IMR-90 (cell line): ENCODE results near the gene IFNG. TPM values are rescaled to one million over a fixed set of nuclear protein-coding genes. Genes with fewer than 3 reads are reported as not detected.

ENCODE experiments used
- ATAC-seq: fragments of 200-7000 bp; cut with Tn5 transposase; 2 replicates; pipeline ENCODE4 v1.9.1; 2020; ENCODE audit warnings: low read depth, mild to moderate bottlenecking, moderate library complexity
- BruUV-seq: library from RNA; stranded (reverse); fragments of 400-500 nt; replicated peaks from 2 replicates; lab custom pipeline; 2021; lab: Mats Ljungman, UMichigan
- CTCF ChIA-PET: fragments of 300-600 bp; formaldehyde crosslinking; extraction: SDS; loops from one replicate; lab custom pipeline; 2021; ENCODE audit warnings: antibody characterized with exemption; lab: Yijun Ruan, JAX
- POLR2A ChIA-PET: fragments of 300-600 bp; sonication (Branson Sonifier 250); formaldehyde crosslinking; loops from one replicate; lab custom pipeline; 2022; ENCODE audit warnings: antibody characterized with exemption; ENCODE audit not compliant: unreplicated experiment; lab: Charles Lee
- DNase-seq: peaks from one replicate; pipeline ENCODE4 v3.0.0; 2013
- H2AFZ ChIP-seq: replicated peaks from 2 replicates; pipeline ENCODE3; 2013; ENCODE audit warnings: low read length, mild to moderate bottlenecking; ENCODE audit not compliant: poor library complexity
- H2AK5ac ChIP-seq: 2 replicates; pipeline ENCODE4 v1.6.1; 2013; ENCODE audit warnings: low read depth, low read length, inconsistent platforms
- H2AK9ac ChIP-seq: replicated peaks from 2 replicates; pipeline ENCODE3; 2013; ENCODE audit warnings: mild to moderate bottlenecking, low read depth, low read length, moderate library complexity; ENCODE audit not compliant: poor library complexity
- H2BK120ac ChIP-seq: 2 replicates; pipeline ENCODE4 v1.6.1; 2013; ENCODE audit warnings: low read depth, low read length, inconsistent platforms
- H2BK15ac ChIP-seq: 3 replicates; pipeline ENCODE4 v1.6.1; 2013; ENCODE audit warnings: low read depth, low read length, inconsistent platforms
- H2BK20ac ChIP-seq: 2 replicates; pipeline ENCODE4 v1.6.1; 2013; ENCODE audit warnings: low read depth, mild to moderate bottlenecking, inconsistent platforms, low read length, moderate library complexity
- H2BK5ac ChIP-seq: 2 replicates; pipeline ENCODE4 v1.6.1; 2013; ENCODE audit warnings: mild to moderate bottlenecking, low read depth, low read length, inconsistent platforms; ENCODE audit not compliant: poor library complexity, severe bottlenecking
- H3K14ac ChIP-seq: replicated peaks from 2 replicates; pipeline ENCODE4 v1.6.1; 2013; ENCODE audit warnings: low read depth, low read length, inconsistent platforms
- H3K18ac ChIP-seq: 2 replicates; pipeline ENCODE4 v1.6.1; 2013; ENCODE audit warnings: low read depth, low read length, control low read depth
- H3K23ac ChIP-seq: 2 replicates; pipeline ENCODE4 v1.6.1; 2013; ENCODE audit warnings: low read depth, low read length, inconsistent platforms
- H3K27ac ChIP-seq: 2 replicates; pipeline ENCODE4 v1.5.1; 2013; ENCODE audit warnings: mild to moderate bottlenecking, control low read depth, low read length; ENCODE audit not compliant: insufficient read depth
- H3K27me3 ChIP-seq: 2 replicates; pipeline ENCODE4 v1.6.1; 2013; ENCODE audit warnings: low read length; ENCODE audit not compliant: control insufficient read depth, insufficient read depth
- H3K36me3 ChIP-seq: 2 replicates; pipeline ENCODE4 v1.6.1; 2013; ENCODE audit warnings: low read length, mixed read lengths; ENCODE audit not compliant: control insufficient read depth, insufficient read depth
- H3K4ac ChIP-seq: 2 replicates; pipeline ENCODE4 v1.6.1; 2013; ENCODE audit warnings: low read depth, low read length, inconsistent platforms
- H3K4me1 ChIP-seq: 2 replicates; pipeline ENCODE4 v1.6.1; 2013; ENCODE audit warnings: low read length, mixed read lengths; ENCODE audit not compliant: control insufficient read depth, insufficient read depth
- H3K4me2 ChIP-seq: 2 replicates; pipeline ENCODE4 v1.6.1; 2013; ENCODE audit warnings: low read depth, mild to moderate bottlenecking, control low read depth, low read length, moderate library complexity
- H3K4me3 ChIP-seq: 2 replicates; pipeline ENCODE4 v1.5.1; 2013; ENCODE audit warnings: low read depth, mild to moderate bottlenecking, control low read depth, low read length, moderate library complexity; ENCODE audit not compliant: insufficient read depth
- H3K56ac ChIP-seq: 2 replicates; pipeline ENCODE4 v1.6.1; 2013; ENCODE audit warnings: low read length, inconsistent platforms; ENCODE audit not compliant: insufficient read depth; ENCODE audit errors: extremely low read depth
- H3K79me1 ChIP-seq, 2 experiments: 2 replicates each; pipeline ENCODE4 v1.6.1; 2013; ENCODE audit warnings: low read length in 2 of 2, inconsistent platforms in 1 of 2, low read depth in 1 of 2
- H3K9ac ChIP-seq: 2 replicates; pipeline ENCODE4 v1.6.1; 2013; ENCODE audit warnings: low read depth, low read length, control low read depth
- H3K9me1 ChIP-seq: 2 replicates; pipeline ENCODE4 v1.6.1; 2013; ENCODE audit warnings: low read length, inconsistent platforms; ENCODE audit not compliant: insufficient read depth
- H3K9me3 ChIP-seq: 2 replicates; pipeline ENCODE4 v1.6.1; 2013; ENCODE audit warnings: low read length; ENCODE audit not compliant: control insufficient read depth, insufficient read depth
- H4K20me1 ChIP-seq: 2 replicates; pipeline ENCODE4 v1.6.1; 2013; ENCODE audit warnings: low read length, inconsistent platforms; ENCODE audit not compliant: insufficient read depth
- H4K5ac ChIP-seq: 2 replicates; pipeline ENCODE4 v1.6.1; 2013; ENCODE audit warnings: mild to moderate bottlenecking, low read depth, low read length, control low read depth
- H4K8ac ChIP-seq, 2 experiments: 2 replicates each; pipeline ENCODE4 v1.6.1; 2013; ENCODE audit warnings: low read depth in 2 of 2, low read length in 2 of 2, control low read depth in 1 of 2, inconsistent platforms in 1 of 2
- H4K91ac ChIP-seq: 2 replicates; pipeline ENCODE4 v1.6.1; 2013; ENCODE audit warnings: low read depth, low read length, inconsistent platforms; ENCODE audit not compliant: insufficient read depth
- BHLHE40 ChIP-seq: fragments of 150-350 bp; IDR thresholded peaks from 2 replicates; pipeline ENCODE4 v1.6.1; 2016; ENCODE audit warnings: mild to moderate bottlenecking, low read depth, low read length
- CEBPB ChIP-seq: IDR thresholded peaks from 2 replicates; pipeline ENCODE4 v1.6.1; 2012; ENCODE audit warnings: low read depth, low read length, improper control_type of control experiment
- CHD1 ChIP-seq: IDR thresholded peaks from 2 replicates; pipeline ENCODE4 v1.6.1; 2012; ENCODE audit warnings: low read depth, low read length, improper control_type of control experiment
- FOS ChIP-seq: fragments of 150-350 bp; IDR thresholded peaks from 2 replicates; pipeline ENCODE4 v1.6.1; 2016; ENCODE audit warnings: low read depth, low read length
- MAFK ChIP-seq: IDR thresholded peaks from 2 replicates; pipeline ENCODE4 v1.6.1; 2012; ENCODE audit warnings: low read depth, low read length, improper control_type of control experiment
- MAZ ChIP-seq: IDR thresholded peaks from 2 replicates; pipeline ENCODE4 v1.6.1; 2012; ENCODE audit warnings: low read depth, mild to moderate bottlenecking, low read length, improper control_type of control experiment, moderate library complexity, borderline replicate concordance
- MXI1 ChIP-seq: IDR thresholded peaks from 2 replicates; pipeline ENCODE4 v1.6.1; 2012; ENCODE audit warnings: low read depth, mild to moderate bottlenecking, low read length, moderate library complexity, borderline replicate concordance
- NFE2L2 ChIP-seq: fragments of 150-350 bp; IDR thresholded peaks from 2 replicates; pipeline ENCODE4 v1.6.1; 2016; ENCODE audit warnings: low read depth, mild to moderate bottlenecking, low read length
- POLR2A ChIP-seq: IDR thresholded peaks from 2 replicates; pipeline ENCODE4 v1.6.1; 2012; ENCODE audit warnings: mild to moderate bottlenecking, low read depth, low read length
- RAD21 ChIP-seq: IDR thresholded peaks from 2 replicates; pipeline ENCODE4 v1.6.1; 2012; ENCODE audit warnings: low read length, improper control_type of control experiment
- RCOR1 ChIP-seq: IDR thresholded peaks from 2 replicates; pipeline ENCODE4 v1.6.1; 2012; ENCODE audit warnings: mild to moderate bottlenecking, low read length, improper control_type of control experiment; ENCODE audit not compliant: insufficient replicate concordance
- RFX5 ChIP-seq: IDR thresholded peaks from 2 replicates; pipeline ENCODE4 v1.8.0; 2012; ENCODE audit warnings: low read depth, mild to moderate bottlenecking, low read length, moderate library complexity
- SMC3 ChIP-seq: fragments of 150-350 bp; IDR thresholded peaks from 2 replicates; pipeline ENCODE4 v1.6.1; 2016; ENCODE audit warnings: low read depth, mild to moderate bottlenecking, antibody characterized with exemption, low read length, moderate library complexity
- WGBS, 2 experiments: methylation state at CpG; one replicate each; pipeline versions ENCODE4 v1.1.5 to v1.1.7; 2013; ENCODE audit warnings: missing lambda C conversion rate in 2 of 2; ENCODE audit not compliant: insufficient read length in 1 of 2; ENCODE audit errors: extremely low coverage in 2 of 2; 5-methylcytosine and 5-hydroxymethylcytosine counted together
- dilution Hi-C: fragments of 300-500 bp; cut with HindIII; formaldehyde crosslinking; loops from one replicate; pipeline ENCODE4 v1.14.3; 2018; ENCODE audit warnings: low sequenced_read_pairs; ENCODE audit not compliant: unreplicated experiment
- in situ Hi-C: fragments of 300-500 bp; cut with MboI; formaldehyde crosslinking; loops from 3 replicates; pipeline ENCODE4 v1.14.3; 2019; ENCODE audit warnings: low sequenced_read_pairs, inconsistent platforms, mixed read lengths
- intact Hi-C: fragments of 100-400 bp; cut with micrococcal nuclease; formaldehyde crosslinking; loops from 2 replicates; pipeline ENCODE4 v1.10.0; 2022
- polyA plus RNA-seq, 3 experiments: library from polyadenylated mRNA; depleted of rRNA; stranded (reverse); fragments of >200 nt; gene quantifications; 2 replicates each; pipeline ENCODE4 v1.2.3, GENCODE V29; 2012; ENCODE audit warnings: low replicate concordance in 1 of 3
- total RNA-seq: library from RNA; depleted of rRNA; stranded (reverse); fragments of >200 nt; gene quantifications from 2 replicates; pipeline ENCODE4 v1.2.3, GENCODE V29; 2012
- TF ChIP-seq, protein P1 (sequence below): fragments of 150-350 bp; IDR thresholded peaks from 2 replicates; pipeline ENCODE4 v1.6.1; 2017; ENCODE audit warnings: mild to moderate bottlenecking, antibody characterized with exemption, low read length, low read depth
- TF ChIP-seq, protein P2 (sequence below): conservative IDR thresholded peaks from 2 replicates; pipeline ENCODE4 v1.5.1; 2012; ENCODE audit warnings: mild to moderate bottlenecking, low read depth, low read length, improper control_type of control experiment
- TF ChIP-seq, protein P3 (sequence below): fragments of 150-350 bp; IDR thresholded peaks from 2 replicates; pipeline ENCODE4 v1.6.1; 2016; ENCODE audit warnings: low read depth, mild to moderate bottlenecking, low read length, moderate library complexity, borderline replicate concordance

The IFNG gene
- total and polyA plus RNA-seq, 2 of the 4 experiments (the other 2 are of a cell fraction), result not detected

GRCh38 chr12:68114606-68115005 lies 44.9 kb downstream of the IFNG start:
- WGBS, 2 experiments, result 60% methylated on average over 2 of the region's 6 CpGs; no CpG with 5 or more reads in 1 of the 2 experiments
- BruUV-seq, result no TSS peak
- Histone ChIP-seq H3K79me1 (no peaks in the 10 kb centered on the region), H2BK120ac (no peak overlapping the region), H4K91ac (no peak overlapping the region), H3K56ac (no peak overlapping the region), H3K9me3 (no peaks in the 10 kb centered on the region), H3K4me3 (no peak overlapping the region), H3K4me2 (no peak overlapping the region), H3K4ac (no peak overlapping the region), H2AFZ (no peak overlapping the region), H2BK15ac (no peak overlapping the region), H3K23ac (no peak overlapping the region), H2AK5ac (no peak overlapping the region), H3K9me1 (no peaks in the 10 kb centered on the region), H4K5ac (no peak overlapping the region), H2BK5ac (no peak overlapping the region), H3K4me1 (no peaks in the 10 kb centered on the region), H3K27ac (no peak overlapping the region), H3K9ac (no peak overlapping the region), H2BK20ac (no peak overlapping the region), H3K36me3 (no peaks in the 10 kb centered on the region), H3K27me3 (no peaks in the 10 kb centered on the region; the same call in 1 of the 2 replicates), H2AK9ac (no peak overlapping the region), H3K18ac (no peak overlapping the region), H4K20me1 (no peaks in the 10 kb centered on the region), H4K8ac (no peak overlapping the region), H3K14ac (no peak overlapping the region)
- TF ChIP-seq RAD21 (no peak), SMC3 (no peak), MXI1 (no peak), RFX5 (no peak), RCOR1 (no peak), CEBPB (no peak), MAZ (no peak), BHLHE40 (no peak), POLR2A (no peak), FOS (no peak), CHD1 (no peak), NFE2L2 (no peak), MAFK (no peak)
- TF ChIP-seq, protein P1, sequence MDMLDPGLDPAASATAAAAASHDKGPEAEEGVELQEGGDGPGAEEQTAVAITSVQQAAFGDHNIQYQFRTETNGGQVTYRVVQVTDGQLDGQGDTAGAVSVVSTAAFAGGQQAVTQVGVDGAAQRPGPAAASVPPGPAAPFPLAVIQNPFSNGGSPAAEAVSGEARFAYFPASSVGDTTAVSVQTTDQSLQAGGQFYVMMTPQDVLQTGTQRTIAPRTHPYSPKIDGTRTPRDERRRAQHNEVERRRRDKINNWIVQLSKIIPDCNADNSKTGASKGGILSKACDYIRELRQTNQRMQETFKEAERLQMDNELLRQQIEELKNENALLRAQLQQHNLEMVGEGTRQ, result no peak
- TF ChIP-seq, protein P2, sequence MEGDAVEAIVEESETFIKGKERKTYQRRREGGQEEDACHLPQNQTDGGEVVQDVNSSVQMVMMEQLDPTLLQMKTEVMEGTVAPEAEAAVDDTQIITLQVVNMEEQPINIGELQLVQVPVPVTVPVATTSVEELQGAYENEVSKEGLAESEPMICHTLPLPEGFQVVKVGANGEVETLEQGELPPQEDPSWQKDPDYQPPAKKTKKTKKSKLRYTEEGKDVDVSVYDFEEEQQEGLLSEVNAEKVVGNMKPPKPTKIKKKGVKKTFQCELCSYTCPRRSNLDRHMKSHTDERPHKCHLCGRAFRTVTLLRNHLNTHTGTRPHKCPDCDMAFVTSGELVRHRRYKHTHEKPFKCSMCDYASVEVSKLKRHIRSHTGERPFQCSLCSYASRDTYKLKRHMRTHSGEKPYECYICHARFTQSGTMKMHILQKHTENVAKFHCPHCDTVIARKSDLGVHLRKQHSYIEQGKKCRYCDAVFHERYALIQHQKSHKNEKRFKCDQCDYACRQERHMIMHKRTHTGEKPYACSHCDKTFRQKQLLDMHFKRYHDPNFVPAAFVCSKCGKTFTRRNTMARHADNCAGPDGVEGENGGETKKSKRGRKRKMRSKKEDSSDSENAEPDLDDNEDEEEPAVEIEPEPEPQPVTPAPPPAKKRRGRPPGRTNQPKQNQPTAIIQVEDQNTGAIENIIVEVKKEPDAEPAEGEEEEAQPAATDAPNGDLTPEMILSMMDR, result no peak
- TF ChIP-seq, protein P3, sequence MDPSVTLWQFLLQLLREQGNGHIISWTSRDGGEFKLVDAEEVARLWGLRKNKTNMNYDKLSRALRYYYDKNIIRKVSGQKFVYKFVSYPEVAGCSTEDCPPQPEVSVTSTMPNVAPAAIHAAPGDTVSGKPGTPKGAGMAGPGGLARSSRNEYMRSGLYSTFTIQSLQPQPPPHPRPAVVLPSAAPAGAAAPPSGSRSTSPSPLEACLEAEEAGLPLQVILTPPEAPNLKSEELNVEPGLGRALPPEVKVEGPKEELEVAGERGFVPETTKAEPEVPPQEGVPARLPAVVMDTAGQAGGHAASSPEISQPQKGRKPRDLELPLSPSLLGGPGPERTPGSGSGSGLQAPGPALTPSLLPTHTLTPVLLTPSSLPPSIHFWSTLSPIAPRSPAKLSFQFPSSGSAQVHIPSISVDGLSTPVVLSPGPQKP, result no peak
- dilution Hi-C loops, result no loop called here
- ChIA-PET POLR2A (no interaction called here), CTCF (interaction anchor here (1.0 kb wide), 1 partner anchor 8 kb away, joined by 3 read pairs; no protein-coding TSS in a partner anchor)
- in situ Hi-C loops, result no loop called here
- DNase-seq, result no peak
- ATAC-seq, result no peak
- intact Hi-C loops, result no loop called here
